ENCODE measurements around the gene AQP12B. TPM values are rescaled to one million over a fixed set of nuclear protein-coding genes. Genes with fewer than 3 reads are reported as not detected.
"Not testable (repeated sequence)": the region's sequence is repeated elsewhere in the genome, so short reads cannot be mapped to it uniquely, and the experiment has no call there.

The AQP12B gene
- total and polyA plus RNA-seq, 11 donors: not detected

GRCh38 chr2:240664622-240665021, 18.1 kb downstream of the AQP12B start:
- H3K4me3 ChIP-seq: no peak overlapping the region
- H3K27me3 ChIP-seq: peaks cover 0 to 47% (median 14%) of the 10 kb centered on the region in 9 donors
- H3K27ac ChIP-seq: no peak overlapping the region
- no peaks in the 10 kb centered on the region for H3K36me3 ChIP-seq
- intact Hi-C loops (cut with DNase I): no loop called here
- no peak for ATAC-seq
- H3K4me1 ChIP-seq: no peaks in the 10 kb centered on the region
- H3K9me3 ChIP-seq: peaks cover 0 to 27% (median 8%) of the 10 kb centered on the region in 12 donors
- WGBS, 4 donors: 72 to 82% (median 79%) methylated on average over 1 of the region's 1 CpG
- no peak for DNase-seq
- no peak for TF ChIP-seq POLR2A (IDR thresholded peaks at IDR 0.05)
- TF ChIP-seq CTCF (IDR thresholded peaks at IDR 0.05): no peak

DNA sequence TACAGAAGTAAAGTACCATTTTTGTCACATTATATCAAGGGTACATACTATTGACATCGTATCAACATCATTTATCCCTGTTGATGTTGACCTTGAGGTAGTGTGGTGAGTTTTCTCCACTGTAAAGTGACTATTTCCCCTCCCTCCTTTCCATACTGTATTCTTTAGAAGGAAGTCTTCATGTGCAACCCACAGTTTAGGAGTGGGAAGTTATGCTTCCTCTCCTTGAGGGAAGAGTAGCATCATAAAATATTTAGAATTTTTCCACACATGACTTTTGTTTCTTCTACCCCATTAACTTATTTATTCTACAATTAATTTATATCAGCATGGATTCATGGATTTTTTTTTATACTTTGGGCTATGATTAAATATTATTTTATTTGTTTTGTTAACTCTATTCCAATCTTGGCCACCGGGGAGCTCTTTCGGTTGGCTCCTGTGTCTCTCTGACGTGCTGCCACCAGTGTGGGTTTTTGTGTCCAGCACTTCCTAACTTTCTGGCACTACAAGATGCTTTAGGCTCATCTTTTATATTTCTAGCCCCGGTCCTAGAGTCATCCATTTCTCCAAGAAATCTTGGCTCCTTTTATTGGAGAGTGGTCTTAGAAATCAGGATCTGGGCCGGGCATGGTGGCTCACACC, 19.0 kb downstream of the AQP12B start:
- no peak for TF ChIP-seq CTCF (IDR thresholded peaks at IDR 0.05)
- TF ChIP-seq POLR2A (IDR thresholded peaks at IDR 0.05): no peak
- Histone ChIP-seq H3K27me3 (peaks cover 0 to 49% (median 14%) of the 10 kb centered on the region in 9 donors), H3K27ac (no peak overlapping the region), H3K9me3 (peaks cover 0 to 27% (median 8%) of the 10 kb centered on the region in 12 donors), H3K4me3 (no peak overlapping the region), H3K4me1 (no peaks in the 10 kb centered on the region), H3K36me3 (no peaks in the 10 kb centered on the region)
- intact Hi-C loops (cut with DNase I): no loop called here
- DNase-seq (no peak), ATAC-seq (no peak)
- 68 to 79% (median 76%) methylated on average over 6 of the region's 6 CpGs for WGBS, 4 donors

DNA sequence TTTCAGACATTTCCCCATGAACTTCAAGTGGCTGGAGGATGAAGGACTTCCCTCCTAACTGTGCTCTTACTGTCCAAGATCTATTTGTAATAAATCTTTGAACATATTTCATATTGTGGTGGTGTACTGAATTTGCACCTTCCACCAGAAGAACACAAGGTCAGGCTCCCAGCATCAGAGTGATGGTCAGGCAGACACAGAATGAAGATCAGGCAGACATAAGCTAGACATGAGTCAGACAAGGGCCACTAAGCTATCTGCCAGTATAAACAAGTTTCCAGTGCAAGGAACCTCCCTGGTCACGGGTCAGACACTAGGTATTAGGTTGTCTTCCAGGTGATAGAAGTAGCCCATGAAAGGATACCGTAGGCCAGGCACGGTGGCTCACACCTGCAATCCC, 20.0 kb downstream of the AQP12B start:
- ATAC-seq (no peak), DNase-seq (no peak)
- intact Hi-C loops (cut with DNase I): no loop called here
- H3K27ac ChIP-seq: no peak overlapping the region
- H3K9me3 ChIP-seq: peaks cover 0 to 27% (median 8%) of the 10 kb centered on the region in 12 donors
- no peak for TF ChIP-seq POLR2A (IDR thresholded peaks at IDR 0.05)
- TF ChIP-seq CTCF (IDR thresholded peaks at IDR 0.05): no peak
- H3K4me3 ChIP-seq: no peak overlapping the region
- H3K27me3 ChIP-seq: peaks cover 0 to 51% (median 14%) of the 10 kb centered on the region in 9 donors
- H3K36me3 ChIP-seq: no peaks in the 10 kb centered on the region
- no peaks in the 10 kb centered on the region for H3K4me1 ChIP-seq
- 78 to 86% (median 81%) methylated on average over 3 of the region's 3 CpGs for WGBS, 4 donors

GRCh38 chr2:240659883-240660282, 22.8 kb downstream of the AQP12B start:
- H3K4me3 ChIP-seq; H3K4me1 ChIP-seq; H3K36me3 ChIP-seq; DNase-seq; intact Hi-C loops (cut with DNase I); ATAC-seq; H3K27ac ChIP-seq: not testable (repeated sequence)
- H3K9me3 ChIP-seq: peaks cover 0 to 17% (median 4%) of the 10 kb centered on the region in 12 donors
- 87 to 92% (median 90%) methylated on average over 7 of the region's 7 CpGs for WGBS, 4 donors
- peaks cover 0 to 41% (median 15%) of the 10 kb centered on the region in 9 donors for H3K27me3 ChIP-seq

Measured in heart left ventricle (tissue), 16 donors.